Peyer's patch (tissue), 4 donors: ENCODE results near the gene KRTAP22-2.

Experiments used
- CTCF ChIP-seq, 6 experiments: fragments of 450-650 bp in 4 of 6; fragments of 200-600 bp in 2 of 6; sonication (generic) in 1 of 6; IDR thresholded peaks; one replicate each; pipeline ENCODE4 v1.5.1; 2017 to 2019; ENCODE audit warnings: antibody characterized with exemption in 6 of 6, mild to moderate bottlenecking in 3 of 6, moderate library complexity in 1 of 6
- POLR2A ChIP-seq, 2 donors: fragments of 450-650 bp; IDR thresholded peaks; one replicate each; pipeline ENCODE4 v1.5.1; 2017; ENCODE audit warnings: antibody characterized with exemption in 2 of 2, mild to moderate bottlenecking in 2 of 2, moderate library complexity in 2 of 2

DNA sequence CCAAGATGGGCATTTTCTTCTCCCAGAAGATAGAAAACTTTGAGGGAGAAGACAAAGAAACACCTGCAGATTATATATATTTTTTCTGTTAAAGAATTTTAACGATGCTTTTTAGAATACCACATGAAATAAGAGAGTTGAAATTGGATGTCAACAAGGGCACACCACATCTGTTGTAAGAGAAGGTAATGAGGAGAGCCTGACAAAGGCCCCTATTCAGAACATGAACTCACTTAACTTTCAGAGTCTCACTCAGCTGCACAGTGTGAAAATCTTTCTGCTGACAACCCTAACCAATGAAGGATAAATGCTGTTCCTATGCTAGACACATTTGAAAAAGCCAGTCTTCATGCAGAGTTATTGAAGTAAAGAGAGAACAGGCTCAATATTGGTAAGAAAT, 7.3 kb downstream of the KRTAP22-2 start:
- TF ChIP-seq POLR2A (IDR thresholded peaks at IDR 0.05) (no peak), CTCF (IDR thresholded peaks at IDR 0.05) (no peak)
